ENCODE results near the gene KIF19. TPM values are rescaled to one million over a fixed set of nuclear protein-coding genes. Genes with fewer than 3 reads are reported as not detected.

Gene KIF19
- polyA plus RNA-seq, 3 donors: not detected

GRCh38 chr17:74369221-74369620 lies 43.2 kb downstream of the KIF19 start:
- Histone ChIP-seq H3K4me2 (replicated peaks; ENCODE audit: extremely low read depth, low read length, poor library complexity, severe bottlenecking) (peak overlapping the region; percentile 46), H3K36me3 (replicated peaks in 1 of 2; ENCODE audit: control insufficient read depth in 1 of 2, insufficient read depth in 2 of 2, low read length in 2 of 2) (no peaks in the 10 kb centered on the region), H3K4me1 (ENCODE audit: control insufficient read depth in 1 of 2, insufficient read depth in 2 of 2, low read length in 2 of 2) (peaks cover 17% of the 10 kb centered on the region in 2 donors), H4K20me1 (ENCODE audit: insufficient read depth, low read length) (no peaks in the 10 kb centered on the region), H3K9ac (ENCODE audit: insufficient read depth, low read length, poor library complexity, severe bottlenecking) (no peak overlapping the region), H3K9me3 (replicated peaks in 1 of 2; ENCODE audit: control insufficient read depth in 1 of 2, insufficient read depth in 1 of 2, low read length in 2 of 2) (no peaks in the 10 kb centered on the region), H3K27me3 (ENCODE audit: control insufficient read depth in 2 of 2, insufficient read depth in 2 of 2, low read length in 2 of 2) (no peaks in the 10 kb centered on the region), H3K27ac (ENCODE audit: low read depth in 1 of 2, low read length in 2 of 2) (no peak overlapping the region), H3K79me2 (ENCODE audit: insufficient read depth, low read length) (no peaks in the 10 kb centered on the region), H2AFZ (ENCODE audit: insufficient read depth, low read depth, low read length, poor library complexity, severe bottlenecking) (peak overlapping the region; percentile 44), H3K4me3 (replicated peaks in 1 of 3; ENCODE audit: low read depth in 2 of 3, low read length in 3 of 3) (peak overlapping the region in 1 of 3 experiments; percentile 46)
- no peak for TF ChIP-seq CTCF (IDR thresholded peaks at IDR 0.05)
- Mint-ChIP-seq H3K27ac (peak overlapping the region in 3 of 7 donors; percentile 38 to 80 (median 54)), H3K9me3 (peaks cover 0 to 7% (median 0%) of the 10 kb centered on the region in 7 donors), H3K4me3 (peak overlapping the region in 1 of 2 donors; percentile 73), H3K4me1 (peaks cover 15% of the 10 kb centered on the region), H3K27me3 (ENCODE audit: low read depth in 3 of 3) (peaks cover 3 to 22% (median 9%) of the 10 kb centered on the region in 3 donors), H3K36me3 (no peaks in the 10 kb centered on the region)
- intact Hi-C loops (cut with micrococcal nuclease): no loop called here
- 0% methylated on average over 7 of the region's 10 CpGs for WGBS (ENCODE audit: insufficient coverage)
- peak; percentile 64 to 67 (median 64) for DNase-seq

- Histone ChIP-seq H3K27me3 (ENCODE audit: control insufficient read depth in 2 of 2, insufficient read depth in 2 of 2, low read length in 2 of 2) (no peaks in the 10 kb centered on the region), H3K4me3 (replicated peaks in 1 of 3; ENCODE audit: low read depth in 2 of 3, low read length in 3 of 3) (no peak overlapping the region), H3K79me2 (ENCODE audit: insufficient read depth, low read length) (no peaks in the 10 kb centered on the region), H4K20me1 (ENCODE audit: insufficient read depth, low read length) (no peaks in the 10 kb centered on the region), H3K9ac (ENCODE audit: insufficient read depth, low read length, poor library complexity, severe bottlenecking) (no peak overlapping the region), H3K4me2 (replicated peaks; ENCODE audit: extremely low read depth, low read length, poor library complexity, severe bottlenecking) (peak overlapping the region; percentile 46), H2AFZ (ENCODE audit: insufficient read depth, low read depth, low read length, poor library complexity, severe bottlenecking) (peak overlapping the region; percentile 44), H3K9me3 (replicated peaks in 1 of 2; ENCODE audit: control insufficient read depth in 1 of 2, insufficient read depth in 1 of 2, low read length in 2 of 2) (no peaks in the 10 kb centered on the region), H3K4me1 (ENCODE audit: control insufficient read depth in 1 of 2, insufficient read depth in 2 of 2, low read length in 2 of 2) (peaks cover 17% of the 10 kb centered on the region in 2 donors), H3K27ac (ENCODE audit: low read depth in 1 of 2, low read length in 2 of 2) (no peak overlapping the region), H3K36me3 (replicated peaks in 1 of 2; ENCODE audit: control insufficient read depth in 1 of 2, insufficient read depth in 2 of 2, low read length in 2 of 2) (no peaks in the 10 kb centered on the region)
- no peak for DNase-seq
- peaks cover 4 to 20% (median 9%) of the 10 kb centered on the region in 3 donors for H3K27me3 Mint-ChIP-seq (ENCODE audit: low read depth in 3 of 3)
- WGBS (ENCODE audit: insufficient coverage): 95% methylated on average over 13 of the region's 17 CpGs
- peak overlapping the region in 3 of 7 donors; percentile 36 to 80 (median 38) for H3K27ac Mint-ChIP-seq
- no peak for TF ChIP-seq CTCF (IDR thresholded peaks at IDR 0.05)
- no peak overlapping the region for H3K4me3 Mint-ChIP-seq
- peaks cover 0 to 7% (median 0%) of the 10 kb centered on the region in 7 donors for H3K9me3 Mint-ChIP-seq
- intact Hi-C loops (cut with micrococcal nuclease): loop anchor here (10.0 kb wide), 3 partner anchors 275 to 495 kb away; partner anchors contain the start of gene RAB37 (in 1 of the 2)
- H3K4me1 Mint-ChIP-seq: peaks cover 15% of the 10 kb centered on the region
- no peaks in the 10 kb centered on the region for H3K36me3 Mint-ChIP-seq
Measured at GRCh38 chr17:74369665-74370490, 43.9 kb downstream of the KIF19 start.

Data from CD14-positive monocyte (primary cell).